D341Med (cell line): Measurements from ENCODE around the gene OLFML2A.

Source experiments
- DNase-seq: peaks from one replicate; pipeline ENCODE4 v3.0.0; 2012; ENCODE audit warnings: low spot score

OLFML2A gene

GRCh38 chr9:124797343-124798103 lies 20.6 kb downstream of the OLFML2A start:
- DNase-seq: no peak

- DNase-seq: no peak
Measured at GRCh38 chr9:124799274-124800006, 22.5 kb downstream of the OLFML2A start.

GRCh38 chr9:124800306-124801259 lies 23.6 kb downstream of the OLFML2A start:
- no peak for DNase-seq

- no peak for DNase-seq
Measured at GRCh38 chr9:124801356-124801755, 24.4 kb downstream of the OLFML2A start.

GRCh38 chr9:124802426-124802825 lies 25.5 kb downstream of the OLFML2A start:
- no peak for DNase-seq

GRCh38 chr9:124803911-124804310 lies 27.0 kb downstream of the OLFML2A start:
- no peak for DNase-seq

- DNase-seq: no peak
Measured at GRCh38 chr9:124805186-124805585, 28.3 kb downstream of the OLFML2A start.

- DNase-seq: no peak
Measured at GRCh38 chr9:124808246-124808956, 31.5 kb downstream of the OLFML2A start.

- no peak for DNase-seq
Measured at GRCh38 chr9:124809211-124809610, 32.3 kb downstream of the OLFML2A start.

- no peak for DNase-seq
Measured at GRCh38 chr9:124809741-124810500, 33.0 kb downstream of the OLFML2A start.

- no peak for DNase-seq
Measured at GRCh38 chr9:124810663-124811355, 33.9 kb downstream of the OLFML2A start.

GRCh38 chr9:124812441-124812876 lies 35.5 kb downstream of the OLFML2A start:
- DNase-seq: no peak

GRCh38 chr9:124813041-124813440 lies 36.1 kb downstream of the OLFML2A start:
- DNase-seq: no peak

- DNase-seq: no peak
Measured at GRCh38 chr9:124813501-124814163, 36.7 kb downstream of the OLFML2A start.

GRCh38 chr9:124814164-124814535 lies 37.2 kb downstream of the OLFML2A start:
- DNase-seq: no peak

- no peak for DNase-seq
Measured at GRCh38 chr9:124815601-124816000, 38.7 kb downstream of the OLFML2A start.

- no peak for DNase-seq
Measured at GRCh38 chr9:124818431-124819281, 41.7 kb downstream of the OLFML2A start.

GRCh38 chr9:124820698-124821623 lies 44.0 kb downstream of the OLFML2A start:
- DNase-seq: no peak
